GM12891 (cell line): ENCODE measurements around the gene OCA2.

Experiments
- POLR2A ChIP-seq: IDR thresholded peaks from 2 replicates; pipeline ENCODE4 v1.6.1; 2011; ENCODE audit warnings: low read depth, low read length, control low read depth
- POLR2AphosphoS5 ChIP-seq: IDR thresholded peaks from 2 replicates; pipeline ENCODE4 v1.6.1; 2011; ENCODE audit warnings: low read depth, low read length, control low read depth
- SPI1 ChIP-seq: IDR thresholded peaks from 2 replicates; pipeline ENCODE4 v1.6.1; 2011; ENCODE audit warnings: low read depth, low read length, control low read depth

GRCh38 chr15:27787931-27788330 lies 311.2 kb downstream of the OCA2 start:
- no peak for TF ChIP-seq POLR2AphosphoS5
- no peak for TF ChIP-seq POLR2A
- no peak for TF ChIP-seq SPI1
